Activated effector memory CD4-positive, alpha-beta T cell treated with anti-CD3 and anti-CD28 coated beads, Interleukin-2, amount 50 U/mL, for 16 hours (primary cell): Measurements from ENCODE around the gene R3HDM1.
"Not testable (repeated sequence)": the region's sequence is repeated elsewhere in the genome, so short reads cannot be mapped to it uniquely, and the experiment has no call there.

ENCODE experiments used
- DNase-seq: peaks from one replicate; pipeline ENCODE4 v3.0.0-alpha.2; 2020

Gene R3HDM1

GRCh38 chr2:135531231-135532197 lies at the start of gene R3HDM1:
Gene R3HDM1, plus strand, starts transcription at chr2:135531484. Its CDS starts 73,362 bp downstream, at chr2:135604846.
- peak; percentile 97 for DNase-seq

GRCh38 chr2:135485441-135485840 lies 45.8 kb upstream of the R3HDM1 start:
- DNase-seq, result no peak

GRCh38 chr2:135490376-135490775 lies 40.9 kb upstream of the R3HDM1 start:
- no peak for DNase-seq

DNA sequence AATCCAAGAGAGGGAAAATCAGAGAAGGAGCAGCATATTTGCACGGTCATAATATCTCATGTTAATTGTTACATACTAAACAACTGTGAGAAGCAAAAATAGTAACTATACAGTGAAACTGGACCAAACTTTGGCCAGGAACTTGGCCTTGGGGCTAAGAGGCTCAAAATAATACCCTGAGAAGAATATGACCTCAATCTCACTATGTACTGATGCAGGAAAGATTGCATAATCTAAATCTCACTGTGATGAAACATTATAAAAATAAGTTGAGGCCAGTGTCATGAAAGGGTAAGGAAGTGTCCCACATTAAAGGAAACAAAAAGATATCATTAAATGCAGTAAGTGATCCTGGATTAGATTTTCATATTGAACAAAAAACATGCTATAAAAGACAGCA lies 36.8 kb upstream of the R3HDM1 start:
- no peak for DNase-seq

GRCh38 chr2:135494917-135495316 lies 36.4 kb upstream of the R3HDM1 start:
- DNase-seq, result no peak

DNA sequence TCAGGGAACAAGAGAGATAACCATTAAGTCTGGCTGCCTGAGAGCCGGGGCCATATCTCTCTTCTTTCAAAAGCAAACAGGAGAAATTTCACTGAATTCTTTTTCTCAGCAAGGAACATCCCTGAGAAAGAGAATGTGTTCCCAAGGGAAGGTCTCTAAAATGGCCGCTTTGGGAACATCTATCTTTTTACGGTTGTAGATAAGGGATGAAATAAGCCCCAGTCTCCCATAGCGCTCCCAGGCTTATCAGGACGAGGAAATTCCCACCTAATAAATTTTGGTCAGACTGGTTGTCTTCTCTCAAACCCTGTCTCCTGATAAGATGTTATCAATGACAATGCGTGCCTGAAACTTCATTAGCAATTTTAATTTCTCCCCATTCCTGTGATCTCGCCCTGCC lies 32.7 kb upstream of the R3HDM1 start:
- DNase-seq, result not testable (repeated sequence)

GRCh38 chr2:135504811-135505210 lies 26.5 kb upstream of the R3HDM1 start:
- no peak for DNase-seq

DNA sequence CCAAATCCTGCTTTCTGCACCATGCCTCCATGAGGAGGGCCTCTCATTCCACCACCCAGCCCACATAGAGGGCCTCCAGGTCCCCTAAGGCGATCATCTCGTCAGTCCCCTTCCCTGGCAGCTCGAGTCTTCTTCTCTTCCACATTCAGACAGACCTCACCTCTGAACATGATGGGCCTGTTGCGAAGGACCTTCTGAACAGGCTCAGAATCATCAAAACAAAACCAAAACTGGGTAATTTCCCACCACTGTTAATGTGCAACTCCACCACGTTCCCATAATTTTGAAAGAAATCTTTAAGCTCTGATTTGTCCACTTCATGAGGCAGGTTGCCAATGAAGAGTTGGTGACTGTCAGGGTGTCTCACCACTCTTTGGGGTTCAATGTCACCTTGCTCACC lies 20.7 kb upstream of the R3HDM1 start:
- DNase-seq, result no peak

- DNase-seq, result no peak
Observed at GRCh38 chr2:135512099-135512498, 19.2 kb upstream of the R3HDM1 start.

GRCh38 chr2:135525786-135526185 lies 5.5 kb upstream of the R3HDM1 start:
- no peak for DNase-seq

DNA sequence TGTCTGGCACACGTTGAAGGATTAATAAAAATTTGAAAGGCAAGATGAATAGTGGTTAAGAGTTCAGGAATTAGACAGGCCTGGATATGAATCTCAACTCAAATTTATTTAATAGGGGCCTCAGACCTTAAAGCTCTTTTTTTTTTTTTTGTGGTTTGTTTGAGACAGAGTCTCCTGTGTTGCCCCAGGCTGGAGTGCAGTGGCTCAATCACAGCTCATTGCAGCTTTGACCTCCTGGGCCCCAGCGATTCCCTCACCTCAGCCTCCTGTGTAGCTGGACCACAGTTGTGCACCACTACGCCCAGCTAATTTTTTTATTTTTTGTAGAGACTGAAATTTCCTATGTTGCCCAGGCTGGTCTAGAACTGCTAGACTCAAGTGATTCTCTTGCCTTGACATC lies 3.3 kb upstream of the R3HDM1 start:
- DNase-seq, result no peak

DNA sequence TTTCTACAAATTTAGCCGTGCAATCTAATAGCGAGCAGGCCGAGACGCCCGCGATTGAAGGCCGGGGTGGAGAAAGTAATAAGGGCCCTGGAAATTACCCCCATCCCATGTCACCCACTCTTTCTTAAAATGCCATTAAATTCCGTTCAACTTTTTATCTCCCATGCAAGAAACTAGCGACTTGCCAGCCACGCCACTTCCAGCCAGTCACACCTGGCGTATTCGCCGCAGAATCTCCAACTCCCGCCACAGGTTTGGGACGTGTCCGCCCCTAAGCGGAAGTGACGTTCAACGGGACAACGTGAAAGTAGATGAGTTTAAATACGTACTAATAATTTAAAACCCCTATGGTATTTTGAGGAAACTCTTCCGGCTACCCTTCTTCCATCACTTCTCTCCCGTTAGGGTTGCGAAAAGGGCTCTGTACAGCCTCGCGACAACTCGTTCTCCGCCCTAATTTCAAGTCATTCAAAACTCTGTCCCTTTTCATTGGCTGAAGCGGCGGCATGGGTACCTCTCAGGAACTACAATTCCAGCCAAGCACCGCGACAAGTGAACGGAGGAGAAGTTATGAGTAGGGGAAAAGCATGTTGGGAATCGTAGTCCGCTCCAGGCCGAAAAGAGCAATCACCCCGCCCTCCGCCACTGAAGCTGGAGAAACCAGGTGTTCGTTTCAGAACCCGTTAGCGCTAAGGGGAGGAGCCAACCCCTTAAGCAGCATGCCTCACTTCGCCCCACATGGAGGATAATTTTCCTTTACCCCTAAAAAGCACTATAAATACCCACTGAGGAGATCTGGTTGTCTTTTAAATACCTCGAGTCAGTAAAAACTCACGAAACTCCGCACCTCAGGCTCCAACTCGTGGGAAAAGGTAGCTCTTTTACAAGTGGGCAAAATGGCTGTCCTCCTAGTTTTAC lies 712 bp upstream of the R3HDM1 start, which contains the start of gene ZRANB3:
Gene ZRANB3, minus strand, starts transcription at position 906 of the 918 bp plus-strand sequence.
- peak; percentile 97 for DNase-seq

- DNase-seq, result no peak
Observed at GRCh38 chr2:135532581-135532980, 1.3 kb downstream of the R3HDM1 start.

DNA sequence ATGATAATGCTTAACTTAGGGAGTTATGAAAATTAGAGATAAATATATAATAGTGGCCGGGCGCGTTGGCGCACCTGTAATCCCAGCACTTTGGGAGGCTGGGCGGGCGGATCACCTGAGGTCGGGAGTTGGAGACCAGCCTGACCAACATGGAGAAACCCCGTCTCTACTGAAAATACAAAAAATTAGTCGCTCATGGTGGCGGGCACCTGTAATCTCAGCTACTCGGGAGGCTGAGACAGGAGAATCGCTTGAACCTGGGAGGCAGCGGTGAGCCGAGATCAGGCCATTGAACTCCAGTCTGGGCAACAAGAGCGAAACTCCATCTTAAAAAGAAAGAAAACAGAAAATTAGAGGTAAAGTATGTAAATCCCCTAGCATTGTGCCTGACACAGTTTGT lies 2.3 kb downstream of the R3HDM1 start:
- not testable (repeated sequence) for DNase-seq

GRCh38 chr2:135546436-135546835 lies 15.2 kb downstream of the R3HDM1 start:
- no peak for DNase-seq

DNA sequence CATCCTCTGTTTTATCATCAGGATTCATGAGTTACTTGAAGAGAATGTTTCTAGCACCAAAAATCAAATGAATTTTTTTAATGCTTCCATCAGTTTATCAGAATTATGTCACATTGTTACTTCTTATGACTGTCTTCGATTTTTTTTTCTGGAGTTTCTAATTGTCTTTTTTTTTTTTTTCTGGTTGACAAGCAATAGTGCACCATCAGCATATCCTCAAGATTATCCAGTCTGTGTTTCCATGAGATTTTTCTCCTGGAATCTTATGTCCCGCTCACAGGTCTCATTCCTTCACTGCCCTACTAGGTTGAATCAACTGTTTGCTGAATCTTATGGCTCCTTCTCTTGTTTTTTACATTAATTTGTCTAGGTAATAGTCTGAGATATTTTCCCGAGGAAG lies 16.0 kb downstream of the R3HDM1 start:
- DNase-seq, result no peak

DNA sequence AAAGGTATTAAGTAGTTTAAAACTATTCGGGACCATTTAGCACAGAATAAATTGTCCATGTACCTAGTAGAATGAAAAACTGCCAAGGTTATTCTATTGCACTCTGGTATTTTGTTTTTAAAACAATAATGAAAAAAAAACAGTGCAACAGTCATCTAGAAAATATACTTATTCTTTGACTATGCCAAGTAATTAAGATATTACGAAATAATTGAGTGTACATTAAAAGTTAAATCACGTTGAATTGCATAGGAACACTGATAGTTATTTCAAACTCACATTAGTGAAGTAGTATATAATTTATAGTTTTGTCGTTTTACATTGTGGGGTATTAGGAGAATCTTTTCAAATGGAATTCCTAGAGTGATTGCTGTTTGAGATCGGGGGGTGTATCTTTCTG lies 20.1 kb downstream of the R3HDM1 start:
- no peak for DNase-seq

DNA sequence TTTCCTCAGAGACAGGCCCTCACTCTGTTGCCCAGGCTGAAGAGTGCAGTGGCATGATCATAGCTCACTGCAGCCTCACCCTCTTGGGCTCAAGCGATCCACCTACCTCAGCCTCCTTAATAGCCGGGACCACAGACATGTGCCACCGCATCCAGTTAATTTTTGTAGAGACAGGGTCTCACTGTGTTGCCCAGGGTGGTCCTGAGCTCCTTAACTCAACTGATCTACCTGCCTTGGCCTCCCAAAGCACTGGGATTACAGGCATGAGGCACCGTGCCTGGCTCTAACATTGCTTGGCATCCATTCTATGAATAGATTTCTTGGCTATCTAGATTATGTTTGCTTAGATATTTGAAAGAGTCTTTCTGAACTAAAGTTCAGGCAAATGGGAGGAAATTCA lies 21.6 kb downstream of the R3HDM1 start:
- DNase-seq, result no peak

DNA sequence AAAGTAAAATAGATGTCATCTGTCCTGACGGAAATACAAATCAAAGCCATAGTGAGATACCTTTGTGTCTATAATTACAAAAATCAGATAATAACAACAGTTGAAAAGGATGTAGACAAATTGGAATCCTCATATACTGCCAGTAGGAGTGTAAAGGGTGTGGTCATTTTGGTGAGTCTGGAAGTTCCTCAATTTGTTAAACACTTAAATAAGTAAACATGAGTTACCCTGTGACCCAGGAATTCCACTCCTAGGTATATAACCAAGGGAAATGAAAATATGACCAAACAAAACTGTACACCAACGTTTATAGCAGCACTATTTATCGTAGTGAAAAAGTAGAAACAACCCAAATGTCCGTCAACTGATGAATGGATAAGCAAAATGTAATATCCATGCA lies 24.0 kb downstream of the R3HDM1 start:
- DNase-seq, result no peak

GRCh38 chr2:135557530-135557929 lies 26.2 kb downstream of the R3HDM1 start:
- DNase-seq, result no peak

DNA sequence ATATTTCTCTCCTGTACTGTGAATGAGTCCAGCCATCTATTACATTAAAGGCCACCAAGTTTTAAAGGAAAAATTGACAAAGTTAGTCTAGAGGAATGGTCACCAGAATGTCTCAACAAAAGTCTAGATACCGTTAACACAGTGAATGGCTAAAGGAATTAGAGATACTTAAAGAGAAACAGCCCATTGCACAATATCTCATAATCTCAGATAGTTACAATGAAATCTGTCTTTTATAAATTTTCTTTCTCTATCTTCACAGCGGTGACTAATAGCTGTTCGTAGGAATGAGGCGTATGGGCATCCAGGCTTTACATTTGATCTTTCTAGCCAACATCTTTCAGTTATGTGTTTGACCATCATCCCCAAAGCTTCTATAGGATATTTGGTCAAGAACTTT lies 30.6 kb downstream of the R3HDM1 start:
- DNase-seq, result no peak

DNA sequence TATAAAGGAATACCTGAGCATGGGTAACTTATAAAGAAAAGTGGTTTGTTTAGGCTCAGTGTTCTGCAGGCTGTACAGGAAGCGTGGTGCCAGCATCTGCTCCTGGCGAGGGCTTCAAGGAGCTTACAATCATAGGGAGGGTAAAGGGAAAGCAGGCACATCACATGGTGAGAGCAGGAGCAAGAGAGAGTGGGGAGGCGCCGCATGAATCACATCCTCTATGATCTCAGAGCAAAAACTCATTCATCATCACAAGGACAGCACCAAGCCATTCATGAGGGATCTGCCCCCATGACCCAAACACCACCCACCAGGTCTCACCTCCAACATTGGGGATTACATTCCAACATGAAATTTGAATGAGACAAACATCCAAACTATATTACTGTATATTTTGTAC lies 32.5 kb downstream of the R3HDM1 start:
- DNase-seq, result no peak

- no peak for DNase-seq
Observed at GRCh38 chr2:135570884-135571283, 39.6 kb downstream of the R3HDM1 start.

GRCh38 chr2:135573620-135574019 lies 42.3 kb downstream of the R3HDM1 start:
- no peak for DNase-seq
